Activated CD8-positive, alpha-beta memory T cell treated with anti-CD3 and anti-CD28 coated beads for 4 hours (primary cell): ENCODE data around the gene STRIP1.

Source experiments
- DNase-seq, 2 donors: peaks; one replicate each; pipeline ENCODE4 v3.0.0-alpha.2; 2020; ENCODE audit warnings: low read depth in 2 of 2

Gene STRIP1

DNA sequence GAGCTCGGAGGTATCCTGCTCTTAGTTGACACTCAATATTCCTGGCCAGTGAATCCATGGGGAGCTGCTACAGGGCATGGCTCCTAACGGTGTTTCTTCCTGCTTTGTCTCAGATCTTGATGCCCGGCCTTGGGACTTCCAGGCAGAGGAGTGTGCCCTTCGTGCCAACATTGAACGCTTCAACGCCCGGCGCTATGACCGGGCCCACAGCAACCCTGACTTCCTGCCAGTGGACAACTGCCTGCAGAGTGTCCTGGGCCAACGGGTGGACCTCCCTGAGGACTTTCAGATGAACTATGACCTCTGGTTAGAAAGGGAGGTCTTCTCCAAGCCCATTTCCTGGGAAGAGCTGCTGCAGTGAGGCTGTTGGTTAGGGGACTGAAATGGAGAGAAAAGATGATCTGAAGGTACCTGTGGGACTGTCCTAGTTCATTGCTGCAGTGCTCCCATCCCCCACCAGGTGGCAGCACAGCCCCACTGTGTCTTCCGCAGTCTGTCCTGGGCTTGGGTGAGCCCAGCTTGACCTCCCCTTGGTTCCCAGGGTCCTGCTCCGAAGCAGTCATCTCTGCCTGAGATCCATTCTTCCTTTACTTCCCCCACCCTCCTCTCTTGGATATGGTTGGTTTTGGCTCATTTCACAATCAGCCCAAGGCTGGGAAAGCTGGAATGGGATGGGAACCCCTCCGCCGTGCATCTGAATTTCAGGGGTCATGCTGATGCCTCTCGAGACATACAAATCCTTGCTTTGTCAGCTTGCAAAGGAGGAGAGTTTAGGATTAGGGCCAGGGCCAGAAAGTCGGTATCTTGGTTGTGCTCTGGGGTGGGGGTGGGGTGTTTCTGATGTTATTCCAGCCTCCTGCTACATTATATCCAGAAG lies 19.4 kb downstream of the STRIP1 start:
- peak; percentile 12 to 35 for DNase-seq

GRCh38 chr1:110055493-110056284 lies 21.3 kb downstream of the STRIP1 start:
- no peak for DNase-seq

GRCh38 chr1:110056285-110056683 lies 21.9 kb downstream of the STRIP1 start:
- DNase-seq = no peak

DNA sequence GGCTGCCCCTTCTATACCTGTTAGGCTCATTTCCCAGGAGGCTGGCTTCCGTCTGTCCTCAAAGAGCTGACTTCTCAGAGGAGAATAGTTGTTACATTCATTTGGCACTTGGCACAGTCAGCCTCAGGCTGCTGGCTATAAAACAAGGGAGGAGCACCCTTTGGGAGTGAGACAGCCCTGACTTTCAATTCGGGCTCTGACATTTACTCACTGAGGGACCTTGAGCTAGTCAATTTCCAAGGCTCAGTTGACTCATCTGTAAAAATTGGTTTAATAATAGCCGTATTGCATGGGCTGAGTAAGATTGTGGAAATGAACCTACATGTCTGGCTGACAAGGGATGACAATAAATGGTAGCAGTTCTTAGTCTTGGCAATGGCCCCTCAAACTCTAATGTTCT lies 22.4 kb downstream of the STRIP1 start:
- DNase-seq = no peak

- no peak for DNase-seq
Measured at GRCh38 chr1:110057963-110058518, 23.6 kb downstream of the STRIP1 start.

GRCh38 chr1:110058591-110058990 lies 24.2 kb downstream of the STRIP1 start:
- no peak for DNase-seq

DNA sequence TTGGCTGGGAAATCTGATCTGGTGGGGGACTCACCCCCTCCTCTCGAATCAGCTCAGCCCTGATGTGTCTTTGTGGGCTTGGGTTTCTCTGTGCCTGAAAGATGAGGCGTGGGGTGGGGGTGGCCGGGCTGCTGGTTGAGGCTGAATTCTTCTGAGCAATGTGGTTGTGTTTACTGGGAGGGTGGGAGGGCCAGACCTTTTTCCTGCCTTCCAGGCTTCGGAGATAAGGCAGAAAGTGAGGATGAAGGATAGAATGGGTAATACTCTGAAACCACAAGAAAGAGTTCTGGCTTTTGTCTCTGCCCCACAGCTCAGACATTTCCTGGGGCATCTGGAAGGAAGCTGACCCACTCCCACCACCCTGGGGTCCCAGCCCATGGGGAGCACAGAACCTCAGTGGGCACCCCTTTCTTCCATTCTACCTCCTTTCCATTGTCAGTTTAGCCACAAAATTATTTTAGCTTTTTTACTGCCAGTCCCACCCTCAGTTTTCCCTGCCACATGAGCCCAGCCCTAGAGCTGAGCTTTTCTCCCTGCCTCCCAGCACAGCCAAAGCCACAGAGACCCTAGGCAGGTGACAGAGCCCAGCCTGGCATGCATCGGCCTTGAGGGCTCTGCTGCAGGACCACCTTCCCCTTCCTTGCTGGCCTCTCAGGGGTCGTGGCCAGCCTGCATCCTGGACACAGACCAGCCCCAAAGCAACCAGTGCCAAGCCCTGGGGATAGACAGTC lies 24.9 kb downstream of the STRIP1 start:
- no peak for DNase-seq

DNA sequence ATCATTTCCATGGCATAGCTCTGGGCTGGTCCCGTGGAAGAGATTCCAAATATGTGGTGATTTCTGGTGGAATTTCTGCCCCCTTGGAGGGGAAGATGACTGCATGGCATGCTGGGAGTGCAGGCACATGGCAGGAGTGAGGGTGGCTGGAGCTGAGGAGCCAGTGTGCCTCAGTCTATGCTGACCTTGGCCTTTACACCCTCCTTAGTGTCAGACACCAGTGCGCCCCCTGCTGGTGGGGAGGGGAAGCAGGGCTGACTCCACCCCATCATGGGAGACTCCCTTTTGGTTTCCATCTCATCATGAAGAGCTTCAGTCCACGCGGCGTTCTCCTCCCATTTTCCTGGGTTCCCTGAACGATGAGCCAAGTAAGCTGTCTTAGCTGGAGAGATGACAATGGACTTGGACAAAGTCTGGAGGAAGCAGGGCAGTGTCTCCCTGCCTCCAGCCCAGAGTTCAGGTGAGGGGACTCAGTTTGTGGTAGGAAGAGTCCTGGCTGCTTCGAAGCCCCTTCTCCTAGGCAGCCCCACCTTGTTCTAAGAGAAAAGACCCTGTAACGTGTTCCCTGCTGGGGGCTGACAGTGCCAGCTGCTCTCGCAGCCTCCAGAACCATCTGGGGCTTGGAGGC lies 25.7 kb downstream of the STRIP1 start:
- DNase-seq = peak; percentile 21 to 39

- no peak for DNase-seq
Measured at GRCh38 chr1:110060662-110061060, 26.2 kb downstream of the STRIP1 start.

GRCh38 chr1:110061341-110061740 lies 26.9 kb downstream of the STRIP1 start:
- no peak for DNase-seq

DNA sequence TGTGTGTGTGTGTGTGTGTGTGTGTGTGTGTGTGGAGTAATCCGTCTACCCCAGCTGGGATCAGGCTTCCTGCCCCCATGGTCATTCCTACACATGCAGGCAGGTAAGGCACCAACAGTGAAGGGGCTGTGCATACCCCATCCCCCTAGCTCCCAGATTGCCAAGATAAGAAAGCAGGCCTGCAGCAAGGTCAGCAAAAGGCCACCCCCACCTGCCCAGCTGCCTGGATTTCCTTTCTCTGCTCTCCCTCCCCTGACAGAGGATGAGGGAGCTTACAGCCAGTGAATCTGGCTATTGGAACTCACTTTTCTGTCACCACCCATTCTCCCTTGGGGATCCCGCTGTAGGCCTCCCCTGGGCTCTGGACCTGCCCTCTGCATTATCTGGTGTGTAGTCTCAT lies 28.2 kb downstream of the STRIP1 start:
- no peak for DNase-seq

GRCh38 chr1:110063781-110064180 lies 29.4 kb downstream of the STRIP1 start:
- DNase-seq = no peak

- DNase-seq = no peak
Measured at GRCh38 chr1:110064576-110065337, 30.3 kb downstream of the STRIP1 start.

- no peak for DNase-seq
Measured at GRCh38 chr1:110065841-110066240, 31.4 kb downstream of the STRIP1 start.

DNA sequence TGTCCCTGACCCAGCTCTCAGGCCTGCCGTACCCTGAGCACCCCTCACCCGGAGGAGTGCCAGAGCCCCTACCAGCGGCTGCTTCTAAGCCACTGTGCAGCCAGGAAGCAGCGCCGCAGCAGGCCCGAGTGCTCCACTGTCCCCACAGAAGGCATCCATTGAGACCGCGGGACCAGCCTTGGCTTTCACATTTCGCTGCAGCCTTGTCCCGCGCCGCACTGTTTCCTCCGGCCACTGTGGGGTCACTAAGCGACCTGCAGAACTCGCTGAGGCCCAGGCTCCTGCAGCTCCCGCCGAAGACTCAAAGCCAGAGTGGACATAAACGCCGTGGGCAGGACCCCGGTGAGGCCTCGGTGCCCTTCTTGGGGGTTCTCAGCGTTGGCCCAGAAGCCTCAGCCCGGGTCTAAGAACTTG lies 33.1 kb downstream of the STRIP1 start:
- DNase-seq = no peak

GRCh38 chr1:110067893-110068645 lies 33.6 kb downstream of the STRIP1 start:
- no peak for DNase-seq

DNA sequence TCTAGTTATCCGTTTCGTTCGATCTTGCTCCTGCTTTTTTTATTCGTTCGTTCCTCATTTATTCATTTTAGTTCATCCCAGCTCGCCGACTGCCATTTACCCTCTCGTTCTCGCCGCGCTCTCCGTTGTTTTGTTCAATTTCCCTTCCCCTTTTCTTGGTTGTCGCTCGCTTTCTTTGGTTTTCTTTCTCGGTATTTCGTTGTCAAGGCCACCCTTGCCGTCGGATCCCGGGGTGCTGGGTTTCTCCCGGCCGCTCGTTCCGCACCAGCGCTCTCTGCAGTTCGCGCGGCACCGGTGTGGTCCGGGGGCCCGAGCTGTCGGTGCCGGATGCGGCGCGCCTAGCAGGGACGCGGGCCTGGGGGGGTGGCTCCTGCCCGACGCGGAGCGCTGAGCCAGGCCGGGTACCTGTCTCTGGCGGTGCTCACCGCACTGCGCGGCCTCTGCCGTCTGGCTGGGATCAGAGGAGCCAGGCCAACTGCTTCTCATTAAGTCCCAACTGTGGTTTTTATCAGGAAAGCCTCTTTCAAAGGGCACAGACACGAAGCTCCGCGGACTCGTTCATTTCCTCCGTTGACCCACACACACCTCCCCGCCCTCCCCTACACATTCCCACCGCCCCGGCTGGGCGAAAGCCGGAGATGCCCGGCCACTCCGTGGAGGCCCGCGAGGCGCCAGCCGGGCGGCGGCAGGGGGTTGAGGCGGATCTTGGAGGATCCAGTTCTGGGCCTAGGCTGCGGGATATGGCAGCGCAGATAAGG lies 34.4 kb downstream of the STRIP1 start:
- DNase-seq = no peak

- no peak for DNase-seq
Measured at GRCh38 chr1:110069404-110070281, 35.2 kb downstream of the STRIP1 start.
